Heart right ventricle (tissue), 16 donors: ENCODE measurements around the gene GRIK2. TPM values are rescaled to one million over a fixed set of nuclear protein-coding genes. Genes with fewer than 3 reads are reported as not detected.

Experiments
- ATAC-seq, 8 donors: fragments of 200-7000 bp; cut with Tn5 transposase; one replicate each; pipeline ENCODE4 v1.9.1; 2020; ENCODE audit warnings: mild to moderate bottlenecking in 8 of 8, moderate library complexity in 8 of 8, moderate number of reproducible peaks in 1 of 8
- DNase-seq, 2 donors: peaks; one replicate each; pipeline ENCODE4 v3.0.0-alpha.2; 2020
- H3K27ac ChIP-seq, 10 donors: fragments of 200-600 bp; sonication (generic) in 2 of 10; one replicate each; pipeline versions ENCODE4 v1.5.0 to v1.8.0; 2020 to 2022; ENCODE audit warnings: mild to moderate bottlenecking in 3 of 10
- H3K27me3 ChIP-seq, 7 donors: fragments of 200-600 bp; one replicate each; pipeline ENCODE4 v1.8.0; 2021 to 2022; ENCODE audit warnings: mild to moderate bottlenecking in 2 of 7
- H3K36me3 ChIP-seq, 9 donors: fragments of 200-600 bp; sonication (generic) in 1 of 9; one replicate each; pipeline versions ENCODE4 v1.5.0 to v1.8.0; 2020 to 2022; ENCODE audit warnings: mild to moderate bottlenecking in 2 of 9
- H3K4me1 ChIP-seq, 9 donors: fragments of 200-600 bp; sonication (generic) in 1 of 9; one replicate each; pipeline versions ENCODE4 v1.5.0 to v1.8.0; 2020 to 2022; ENCODE audit warnings: mild to moderate bottlenecking in 4 of 9
- H3K4me3 ChIP-seq, 10 donors: fragments of 200-600 bp; sonication (generic) in 2 of 10; one replicate each; pipeline versions ENCODE4 v1.5.0 to v1.8.0; 2020 to 2022; ENCODE audit warnings: mild to moderate bottlenecking in 7 of 10, moderate library complexity in 2 of 10
- H3K9me3 ChIP-seq, 11 donors: fragments of 200-600 bp in 10 of 11; sonication (generic) in 2 of 11; one replicate each; pipeline versions ENCODE4 v1.5.0 to v1.8.0; 2013 to 2022; ENCODE audit warnings: mild to moderate bottlenecking in 2 of 11, control low read depth in 1 of 11, moderate library complexity in 1 of 11
- WGBS, 2 donors: extraction: QIAGEN DNeasy Blood & Tissue Kit; methylation state at CpG; one replicate each; pipeline ENCODE4 v1.1.7; 2013; ENCODE audit warnings: inconsistent platforms in 1 of 2; 5-methylcytosine and 5-hydroxymethylcytosine counted together
- intact Hi-C, 10 donors: fragments of 100-400 bp; cut with DNase I; formaldehyde crosslinking; loops; one replicate each; pipeline versions ENCODE4 v1.11.1 to v1.14.2; 2022
- polyA plus RNA-seq, 2 donors: library from polyadenylated mRNA; stranded (reverse); fragments of 200-250 nt; gene quantifications; one replicate each; pipeline ENCODE4 v1.2.3, GENCODE V29; 2013
- total RNA-seq, 10 donors: library from RNA; stranded (reverse); fragmentation: NEBNext Ultra II Directional in 3 of 10; extraction: Animal tissue kit (Norgen Biotek cat#: 25700) in 3 of 10; gene quantifications; one replicate each; pipeline versions ENCODE4 v1.2.1 to v1.2.4, GENCODE V29; 2021 to 2023
- TF ChIP-seq, protein P1 (sequence below), 9 donors: fragments of 200-600 bp; sonication (generic) in 2 of 9; IDR thresholded peaks; one replicate each; pipeline versions ENCODE4 v1.5.0 to v1.8.0; 2021 to 2022; ENCODE audit warnings: antibody characterized with exemption in 9 of 9, mild to moderate bottlenecking in 5 of 9, moderate library complexity in 1 of 9
- donor health status: Arrhythmogenic right ventricular cardiomyopathy.
- donor health status: ischemic (EF 13 %, LVEDD 7.1; RV severe dilation, severe dysfunction).
- donor health status: healthy with polysubstance abuse.
- donor health status: DM: no; HTN: yes; CAD: no.
- donor health status: DM: no; HTN: no; CAD: no.
- donor health status: ischemic (EF 25% LVEDD 6.9; RV normal size, moderate dysfunction).
- donor health status: ischemic (EF 25% LVEDD 5.7; RV mildly dilated, moderate dysfunction).
- donor health status: healthy.
- donor health status: DM: yes; HTN: yes; CAD: no.
- donor health status: Ischemic cardiomyopathy.
- donor health status: ischemic (EF 35%, LVEDD 5.7; RV mildly dilated, moderate dysfunction).
- donor health status: nonischemic (EF 11% LVEDD 7.7; RV severe dilation, severe dysfunction).
- donor health status: DM: yes; HTN: yes; CAD: no.
- donor health status: PGD.
- donor health status: ischemic (EF 29% LVEDD 5.4; RV normal size, mild dysfunction).
- donor health status: nonischemic (EF 23%, LVEDD 6.1; RV moderate dilation, normal function).

Gene GRIK2
- total and polyA plus RNA-seq, 12 donors = 0.13 to 7.0 (median 2.5) TPM

GRCh38 chr6:101722471-101722870, 329.0 kb downstream of the GRIK2 start:
- H3K9me3 ChIP-seq = no peaks in the 10 kb centered on the region
- intact Hi-C loops = no loop called here
- DNase-seq (no peak), ATAC-seq (no peak)
- no peaks in the 10 kb centered on the region for H3K27me3 ChIP-seq
- WGBS, 2 donors = 93 to 96% methylated on average over 1 of the region's 1 CpG
- TF ChIP-seq, protein P1, sequence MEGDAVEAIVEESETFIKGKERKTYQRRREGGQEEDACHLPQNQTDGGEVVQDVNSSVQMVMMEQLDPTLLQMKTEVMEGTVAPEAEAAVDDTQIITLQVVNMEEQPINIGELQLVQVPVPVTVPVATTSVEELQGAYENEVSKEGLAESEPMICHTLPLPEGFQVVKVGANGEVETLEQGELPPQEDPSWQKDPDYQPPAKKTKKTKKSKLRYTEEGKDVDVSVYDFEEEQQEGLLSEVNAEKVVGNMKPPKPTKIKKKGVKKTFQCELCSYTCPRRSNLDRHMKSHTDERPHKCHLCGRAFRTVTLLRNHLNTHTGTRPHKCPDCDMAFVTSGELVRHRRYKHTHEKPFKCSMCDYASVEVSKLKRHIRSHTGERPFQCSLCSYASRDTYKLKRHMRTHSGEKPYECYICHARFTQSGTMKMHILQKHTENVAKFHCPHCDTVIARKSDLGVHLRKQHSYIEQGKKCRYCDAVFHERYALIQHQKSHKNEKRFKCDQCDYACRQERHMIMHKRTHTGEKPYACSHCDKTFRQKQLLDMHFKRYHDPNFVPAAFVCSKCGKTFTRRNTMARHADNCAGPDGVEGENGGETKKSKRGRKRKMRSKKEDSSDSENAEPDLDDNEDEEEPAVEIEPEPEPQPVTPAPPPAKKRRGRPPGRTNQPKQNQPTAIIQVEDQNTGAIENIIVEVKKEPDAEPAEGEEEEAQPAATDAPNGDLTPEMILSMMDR (IDR thresholded peaks at IDR 0.05) = no peak
- no peaks in the 10 kb centered on the region for H3K4me1 ChIP-seq
- H3K36me3 ChIP-seq = no peaks in the 10 kb centered on the region
- H3K27ac ChIP-seq = no peak overlapping the region
- H3K4me3 ChIP-seq = no peak overlapping the region

DNA sequence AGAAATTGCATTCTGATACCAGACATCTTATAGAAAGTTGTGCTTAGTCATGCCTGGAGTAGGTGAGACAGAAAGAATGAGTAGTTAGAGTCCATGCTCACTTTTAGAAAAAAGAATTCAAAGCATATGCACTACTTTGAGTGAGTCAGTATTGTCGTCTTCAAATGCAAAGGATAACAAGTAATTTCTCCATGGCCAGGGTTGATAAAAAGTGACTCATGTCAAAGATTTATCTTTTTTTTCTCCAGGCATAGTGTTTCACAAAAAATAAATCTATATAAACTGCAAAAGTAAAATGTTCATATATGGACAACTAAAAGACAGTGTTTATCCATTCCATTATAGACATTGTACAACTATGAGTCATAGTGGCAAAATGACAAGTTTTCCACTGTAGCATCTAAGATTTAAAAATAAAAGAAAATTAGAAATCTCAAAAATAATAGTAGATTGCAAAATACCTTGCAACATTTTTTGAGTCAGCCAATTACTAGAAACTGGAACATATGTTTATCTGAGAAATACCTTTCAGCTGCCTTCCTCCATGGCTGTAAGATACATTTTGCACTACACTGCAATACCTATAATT, 329.6 kb downstream of the GRIK2 start:
- H3K27me3 ChIP-seq = no peaks in the 10 kb centered on the region
- H3K4me3 ChIP-seq = no peak overlapping the region
- 58 to 60% methylated on average over 1 of the region's 1 CpG for WGBS, 2 donors
- ATAC-seq = no peak
- H3K9me3 ChIP-seq = no peaks in the 10 kb centered on the region
- H3K4me1 ChIP-seq = no peaks in the 10 kb centered on the region
- H3K36me3 ChIP-seq = no peaks in the 10 kb centered on the region
- intact Hi-C loops = no loop called here
- H3K27ac ChIP-seq = no peak overlapping the region
- no peak for DNase-seq
- TF ChIP-seq, protein P1 (IDR thresholded peaks at IDR 0.05) = no peak

- WGBS, 2 donors = 75 to 85% methylated on average over 2 of the region's 2 CpGs
- TF ChIP-seq, protein P1 (IDR thresholded peaks at IDR 0.05) = no peak
- H3K4me1 ChIP-seq = no peaks in the 10 kb centered on the region
- intact Hi-C loops = no loop called here
- H3K36me3 ChIP-seq = no peaks in the 10 kb centered on the region
- ATAC-seq (no peak), DNase-seq (no peak)
- no peaks in the 10 kb centered on the region for H3K27me3 ChIP-seq
- no peaks in the 10 kb centered on the region for H3K9me3 ChIP-seq
- no peak overlapping the region for H3K4me3 ChIP-seq
- no peak overlapping the region for H3K27ac ChIP-seq
These were observed 334.9 kb downstream of the GRIK2 start for GRCh38 chr6:101728388-101728787.

DNA sequence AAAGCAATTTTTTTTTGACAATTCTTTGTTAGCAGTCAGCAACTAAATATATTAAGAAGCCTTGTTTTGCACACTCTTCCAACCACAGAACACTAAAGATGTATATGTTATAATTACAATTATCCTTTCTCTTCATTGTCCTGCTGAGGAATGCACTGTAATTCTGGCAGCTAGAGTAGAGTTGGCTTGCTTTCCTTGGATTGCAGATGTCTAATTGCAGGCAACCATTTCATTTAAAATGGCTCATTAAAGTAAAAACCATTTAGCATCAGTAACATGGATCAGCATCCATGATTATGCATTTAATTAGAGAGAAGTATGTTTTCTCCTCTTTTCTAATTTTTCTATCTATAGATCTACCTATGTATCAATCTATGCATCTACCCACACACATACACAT, 335.4 kb downstream of the GRIK2 start:
- ATAC-seq = no peak
- H3K27ac ChIP-seq = no peak overlapping the region
- H3K36me3 ChIP-seq = no peaks in the 10 kb centered on the region
- no peak overlapping the region for H3K4me3 ChIP-seq
- no peaks in the 10 kb centered on the region for H3K27me3 ChIP-seq
- intact Hi-C loops = no loop called here
- TF ChIP-seq, protein P1 (IDR thresholded peaks at IDR 0.05) = no peak
- no peaks in the 10 kb centered on the region for H3K4me1 ChIP-seq
- no peaks in the 10 kb centered on the region for H3K9me3 ChIP-seq
- no peak for DNase-seq
